GM12873 (cell line): ENCODE measurements around the gene L3MBTL3.

Source experiments
- CTCF ChIP-seq: IDR thresholded peaks from 2 replicates; pipeline ENCODE4 v1.5.1; 2012; ENCODE audit warnings: low read depth, mild to moderate bottlenecking, moderate library complexity, low read length, control low read depth; ENCODE audit not compliant: insufficient read depth; ENCODE audit errors: missing control alignments

The L3MBTL3 gene

GRCh38 chr6:130055271-130055670 is 36.9 kb downstream of the L3MBTL3 start:
- no peak for TF ChIP-seq CTCF

GRCh38 chr6:130057495-130057894 is 39.1 kb downstream of the L3MBTL3 start:
- TF ChIP-seq CTCF = no peak

- no peak for TF ChIP-seq CTCF
These were observed 45.4 kb downstream of the L3MBTL3 start for GRCh38 chr6:130063806-130064205.

- no peak for TF ChIP-seq CTCF
These were observed 47.3 kb downstream of the L3MBTL3 start for GRCh38 chr6:130065609-130066156.

GRCh38 chr6:130069485-130069884 is 51.1 kb downstream of the L3MBTL3 start:
- TF ChIP-seq CTCF = no peak

- TF ChIP-seq CTCF = no peak
These were observed 51.9 kb downstream of the L3MBTL3 start for GRCh38 chr6:130070326-130070725.

- no peak for TF ChIP-seq CTCF
These were observed 52.4 kb downstream of the L3MBTL3 start for GRCh38 chr6:130070792-130071191.
